NCI-H774 (cell line): ENCODE results near the gene KRT6B.
"Not testable (repeated sequence)": the region's sequence is repeated elsewhere in the genome, so short reads cannot be mapped to it uniquely, and the experiment has no call there.

Experiments
- DNase-seq: peaks from one replicate; lab custom pipeline; 2025; lab: John Stamatoyannopoulos, UW

Gene KRT6B

GRCh38 chr12:52469853-52470252 lies 17.9 kb upstream of the KRT6B start:
- no peak for DNase-seq

GRCh38 chr12:52464897-52465296 lies 13.0 kb upstream of the KRT6B start:
- DNase-seq, result no peak

GRCh38 chr12:52461693-52462092 lies 9.7 kb upstream of the KRT6B start:
- DNase-seq, result no peak

- no peak for DNase-seq
Observed at GRCh38 chr12:52458861-52459260, 6.9 kb upstream of the KRT6B start.

GRCh38 chr12:52455821-52456220 lies 3.9 kb upstream of the KRT6B start:
- DNase-seq, result no peak

- DNase-seq, result peak; percentile 75
Observed at GRCh38 chr12:52454411-52455201, 2.7 kb upstream of the KRT6B start.

- no peak for DNase-seq
Observed at GRCh38 chr12:52448228-52448627, 3.7 kb downstream of the KRT6B start.

- not testable (repeated sequence) for DNase-seq
Observed at GRCh38 chr12:52447196-52447595, 4.8 kb downstream of the KRT6B start.

- no peak for DNase-seq
Observed at GRCh38 chr12:52446367-52447045, 5.4 kb downstream of the KRT6B start.

GRCh38 chr12:52445876-52446275 lies 6.1 kb downstream of the KRT6B start:
- DNase-seq, result no peak

- no peak for DNase-seq
Observed at GRCh38 chr12:52444647-52445595, 7.0 kb downstream of the KRT6B start.

- DNase-seq, result no peak
Observed at GRCh38 chr12:52443966-52444365, 8.0 kb downstream of the KRT6B start.

- DNase-seq, result no peak
Observed at GRCh38 chr12:52442600-52443061, 9.3 kb downstream of the KRT6B start.

GRCh38 chr12:52441320-52441911 lies 10.5 kb downstream of the KRT6B start:
- DNase-seq, result no peak

- DNase-seq, result no peak
Observed at GRCh38 chr12:52440821-52441319, 11.1 kb downstream of the KRT6B start.

GRCh38 chr12:52439845-52440244 lies 12.1 kb downstream of the KRT6B start:
- DNase-seq, result no peak

- DNase-seq, result no peak
Observed at GRCh38 chr12:52439420-52439819, 12.5 kb downstream of the KRT6B start.

GRCh38 chr12:52438305-52439301 lies 13.3 kb downstream of the KRT6B start:
- DNase-seq, result no peak

- no peak for DNase-seq
Observed at GRCh38 chr12:52437508-52437907, 14.4 kb downstream of the KRT6B start.

GRCh38 chr12:52436828-52437474 lies 15.0 kb downstream of the KRT6B start:
- no peak for DNase-seq
